KMS-11 (cell line): ENCODE data around the gene LAMA1.

ENCODE experiments used
- H2AFZ ChIP-seq: fragments of 200-600 bp; sonication (generic); 2 replicates; pipeline ENCODE4 v1.6.1; 2016; ENCODE audit warnings: antibody characterized with exemption, mixed run types, low read depth
- H3K27ac ChIP-seq: fragments of 200-600 bp; sonication (generic); 2 replicates; pipeline ENCODE4 v1.6.1; 2016; ENCODE audit warnings: mild to moderate bottlenecking, mixed run types
- H3K27me3 ChIP-seq: fragments of 200-600 bp; sonication (generic); 2 replicates; pipeline ENCODE4 v1.6.1; 2017; ENCODE audit warnings: mild to moderate bottlenecking, low read depth, mixed run types, moderate library complexity; ENCODE audit not compliant: insufficient read depth
- H3K36me3 ChIP-seq: fragments of 200-600 bp; sonication (generic); 2 replicates; pipeline ENCODE4 v1.6.1; 2017; ENCODE audit warnings: mild to moderate bottlenecking, mixed run types; ENCODE audit not compliant: insufficient read depth
- H3K4me1 ChIP-seq: fragments of 200-600 bp; sonication (generic); 2 replicates; pipeline ENCODE4 v1.6.1; 2016; ENCODE audit warnings: mild to moderate bottlenecking, low read depth, mixed run types; ENCODE audit not compliant: poor library complexity, severe bottlenecking
- H3K4me2 ChIP-seq: fragments of 200-600 bp; sonication (generic); 2 replicates; pipeline ENCODE4 v1.7.0; 2016; ENCODE audit warnings: mild to moderate bottlenecking, mixed run types
- H3K4me3 ChIP-seq: fragments of 200-600 bp; sonication (generic); IDR thresholded peaks from 2 replicates; pipeline ENCODE4 v1.6.1; 2017; ENCODE audit warnings: low read depth, low read length, mixed read lengths; ENCODE audit not compliant: insufficient read depth
- H3K79me2 ChIP-seq: fragments of 200-600 bp; sonication (generic); 2 replicates; pipeline ENCODE4 v1.6.1; 2016; ENCODE audit warnings: low read depth, mixed run types; ENCODE audit not compliant: insufficient read depth
- H3K9ac ChIP-seq: fragments of 200-600 bp; sonication (generic); 2 replicates; pipeline ENCODE4 v1.6.1; 2016; ENCODE audit warnings: mild to moderate bottlenecking, mixed run types
- H4K20me1 ChIP-seq: fragments of 200-600 bp; sonication (generic); 2 replicates; pipeline ENCODE4 v1.6.1; 2016; ENCODE audit warnings: mild to moderate bottlenecking, mixed run types; ENCODE audit not compliant: insufficient read depth
- TF ChIP-seq, protein P1 (sequence below): fragments of 200-600 bp; sonication (generic); conservative IDR thresholded peaks from 2 replicates; pipeline ENCODE4 v1.6.1; 2017; ENCODE audit warnings: low read depth, mild to moderate bottlenecking, antibody characterized with exemption, low read length, moderate library complexity, mixed read lengths

LAMA1 gene

GRCh38 chr18:6971823-6972478, 145.6 kb downstream of the LAMA1 start:
- Histone ChIP-seq H3K27me3 (no peaks in the 10 kb centered on the region), H3K4me1 (no peaks in the 10 kb centered on the region), H3K27ac (no peak overlapping the region), H2AFZ (no peak overlapping the region), H3K79me2 (no peaks in the 10 kb centered on the region), H3K9ac (no peak overlapping the region), H4K20me1 (no peaks in the 10 kb centered on the region), H3K36me3 (no peaks in the 10 kb centered on the region), H3K4me3 (no peak overlapping the region), H3K4me2 (no peak overlapping the region)
- TF ChIP-seq, protein P1, sequence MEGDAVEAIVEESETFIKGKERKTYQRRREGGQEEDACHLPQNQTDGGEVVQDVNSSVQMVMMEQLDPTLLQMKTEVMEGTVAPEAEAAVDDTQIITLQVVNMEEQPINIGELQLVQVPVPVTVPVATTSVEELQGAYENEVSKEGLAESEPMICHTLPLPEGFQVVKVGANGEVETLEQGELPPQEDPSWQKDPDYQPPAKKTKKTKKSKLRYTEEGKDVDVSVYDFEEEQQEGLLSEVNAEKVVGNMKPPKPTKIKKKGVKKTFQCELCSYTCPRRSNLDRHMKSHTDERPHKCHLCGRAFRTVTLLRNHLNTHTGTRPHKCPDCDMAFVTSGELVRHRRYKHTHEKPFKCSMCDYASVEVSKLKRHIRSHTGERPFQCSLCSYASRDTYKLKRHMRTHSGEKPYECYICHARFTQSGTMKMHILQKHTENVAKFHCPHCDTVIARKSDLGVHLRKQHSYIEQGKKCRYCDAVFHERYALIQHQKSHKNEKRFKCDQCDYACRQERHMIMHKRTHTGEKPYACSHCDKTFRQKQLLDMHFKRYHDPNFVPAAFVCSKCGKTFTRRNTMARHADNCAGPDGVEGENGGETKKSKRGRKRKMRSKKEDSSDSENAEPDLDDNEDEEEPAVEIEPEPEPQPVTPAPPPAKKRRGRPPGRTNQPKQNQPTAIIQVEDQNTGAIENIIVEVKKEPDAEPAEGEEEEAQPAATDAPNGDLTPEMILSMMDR, result no peak

GRCh38 chr18:6963452-6964097, 154.0 kb downstream of the LAMA1 start:
- TF ChIP-seq, protein P1, result no peak

GRCh38 chr18:6962571-6963451, 154.8 kb downstream of the LAMA1 start:
- Histone ChIP-seq H3K4me2 (no peak overlapping the region), H3K27me3 (no peaks in the 10 kb centered on the region), H3K27ac (no peak overlapping the region), H2AFZ (no peak overlapping the region), H3K4me3 (no peak overlapping the region), H3K4me1 (no peaks in the 10 kb centered on the region), H3K36me3 (no peaks in the 10 kb centered on the region), H3K79me2 (no peaks in the 10 kb centered on the region), H3K9ac (no peak overlapping the region), H4K20me1 (no peaks in the 10 kb centered on the region)
- TF ChIP-seq, protein P1, result no peak

More at GRCh38 chr18:6963452-6964097, 154.0 kb downstream of the LAMA1 start:
- H3K4me3 ChIP-seq, result no peak overlapping the region
- H3K27ac ChIP-seq, result no peak overlapping the region
- H3K27me3 ChIP-seq, result no peaks in the 10 kb centered on the region
- H2AFZ ChIP-seq, result no peak overlapping the region
- H3K9ac ChIP-seq, result no peak overlapping the region
- H3K4me1 ChIP-seq, result no peaks in the 10 kb centered on the region
- no peaks in the 10 kb centered on the region for H3K79me2 ChIP-seq
- no peaks in the 10 kb centered on the region for H4K20me1 ChIP-seq
- no peaks in the 10 kb centered on the region for H3K36me3 ChIP-seq
- H3K4me2 ChIP-seq, result no peak overlapping the region

- no peaks in the 10 kb centered on the region for H3K4me1 ChIP-seq
- TF ChIP-seq, protein P1, result no peak
- no peaks in the 10 kb centered on the region for H3K79me2 ChIP-seq
- no peak overlapping the region for H3K9ac ChIP-seq
- no peak overlapping the region for H2AFZ ChIP-seq
- no peaks in the 10 kb centered on the region for H4K20me1 ChIP-seq
- no peak overlapping the region for H3K4me2 ChIP-seq
- no peaks in the 10 kb centered on the region for H3K27me3 ChIP-seq
- no peak overlapping the region for H3K27ac ChIP-seq
- H3K36me3 ChIP-seq, result no peaks in the 10 kb centered on the region
- no peak overlapping the region for H3K4me3 ChIP-seq
These were observed 156.3 kb downstream of the LAMA1 start for GRCh38 chr18:6961331-6961730.
